ENCODE results near the gene JMJD4. TPM values are rescaled to one million over a fixed set of nuclear protein-coding genes. Genes with fewer than 3 reads are reported as not detected.

The JMJD4 gene
- total RNA-seq, 1 donor from 2014 or later: 28.3 TPM

DNA sequence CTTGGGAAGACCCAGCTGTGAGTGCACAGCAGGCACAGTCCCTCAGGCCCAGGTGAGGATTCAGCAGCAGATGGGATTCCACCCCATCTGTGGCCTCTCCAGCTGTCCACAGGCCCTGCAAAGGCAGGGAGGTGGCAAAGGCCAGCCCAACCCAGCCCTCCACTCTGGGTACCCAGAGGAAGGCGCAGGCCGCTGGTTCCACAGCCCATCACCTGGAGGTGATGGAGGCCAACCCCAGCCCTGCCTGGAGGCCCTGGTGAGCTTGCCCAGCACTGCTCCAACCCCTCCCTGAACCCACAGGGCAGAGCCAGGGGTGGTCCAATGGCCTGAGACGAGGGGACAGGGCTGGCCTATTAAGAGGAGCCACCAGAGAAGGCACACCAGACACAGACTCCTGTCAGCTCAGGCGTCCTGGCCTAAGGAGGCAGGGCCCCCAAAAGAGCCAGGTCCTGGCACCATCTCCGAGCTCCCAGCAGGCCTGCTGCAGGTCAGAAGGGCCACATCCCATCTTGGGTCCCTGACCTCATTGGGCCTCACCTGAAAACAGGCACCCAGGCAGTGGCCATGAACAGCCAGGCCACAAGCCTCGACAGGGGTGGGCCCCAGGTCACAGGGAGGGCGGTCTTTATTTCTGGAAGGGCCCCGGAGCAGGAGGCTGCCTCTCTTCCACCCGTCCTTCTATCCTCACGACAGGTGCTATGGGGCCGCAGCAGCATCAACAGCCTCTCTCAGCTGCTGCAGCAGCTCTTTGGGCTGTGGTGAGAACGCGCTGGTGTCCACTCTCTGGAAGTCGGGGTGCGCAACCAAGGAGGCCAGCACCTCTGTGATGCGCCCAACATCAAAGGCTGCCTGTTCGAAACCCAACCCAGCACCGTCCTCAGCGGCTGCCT lies 3.2 kb downstream of the JMJD4 start:
- peaks cover 9% of the 10 kb centered on the region for H3K27me3 Mint-ChIP-seq (ENCODE audit: low read depth)
- H3K9me3 Mint-ChIP-seq: no peaks in the 10 kb centered on the region
- no peak for TF ChIP-seq CTCF (conservative IDR thresholded peaks at IDR 0.05)
- DNase-seq (ENCODE audit: low read depth, low spot score): no peak
- no peaks in the 10 kb centered on the region for H3K36me3 Mint-ChIP-seq (ENCODE audit: low read depth)
- H3K4me3 Mint-ChIP-seq: peak overlapping the region; percentile 57
- peaks cover 38% of the 10 kb centered on the region for H3K4me1 Mint-ChIP-seq
- no peak overlapping the region for H3K27ac Mint-ChIP-seq (ENCODE audit: unreplicated experiment)

DNA sequence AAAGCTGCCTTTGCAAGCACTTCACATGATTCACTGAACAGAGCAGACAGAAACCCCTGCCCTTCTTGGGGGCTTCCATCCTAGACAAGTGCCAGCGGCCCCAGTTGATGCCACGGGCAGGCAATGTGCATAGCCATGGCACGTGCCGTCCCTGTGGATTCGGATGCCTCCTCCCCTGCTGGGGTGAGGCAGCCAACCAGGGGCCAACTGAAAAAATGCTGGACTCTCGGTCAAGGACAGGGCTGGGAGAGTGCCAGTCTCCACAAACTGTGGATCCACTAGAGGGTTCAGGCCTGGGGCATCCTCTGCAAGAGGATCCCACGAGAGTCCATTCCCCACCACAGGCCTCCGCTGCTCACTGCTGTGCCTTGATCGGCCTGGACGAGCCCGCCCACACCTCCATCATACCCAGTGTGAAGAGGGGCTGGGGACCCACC lies 3.8 kb downstream of the JMJD4 start:
- H3K36me3 Mint-ChIP-seq (ENCODE audit: low read depth): no peaks in the 10 kb centered on the region
- H3K4me3 Mint-ChIP-seq: peak overlapping the region; percentile 59
- no peak for DNase-seq (ENCODE audit: low read depth, low spot score)
- no peaks in the 10 kb centered on the region for H3K9me3 Mint-ChIP-seq
- H3K27me3 Mint-ChIP-seq (ENCODE audit: low read depth): peaks cover 15% of the 10 kb centered on the region
- peaks cover 38% of the 10 kb centered on the region for H3K4me1 Mint-ChIP-seq
- H3K27ac Mint-ChIP-seq (ENCODE audit: unreplicated experiment): no peak overlapping the region
- TF ChIP-seq CTCF (conservative IDR thresholded peaks at IDR 0.05): no peak

GRCh38 chr1:227730630-227731151 lies 4.4 kb downstream of the JMJD4 start:
- H3K9me3 Mint-ChIP-seq: no peaks in the 10 kb centered on the region
- peak; percentile 9 for TF ChIP-seq CTCF (conservative IDR thresholded peaks at IDR 0.05)
- H3K4me1 Mint-ChIP-seq: peaks cover 33% of the 10 kb centered on the region
- H3K36me3 Mint-ChIP-seq (ENCODE audit: low read depth): no peaks in the 10 kb centered on the region
- H3K4me3 Mint-ChIP-seq: peak overlapping the region; percentile 88
- no peak for DNase-seq (ENCODE audit: low read depth, low spot score)
- H3K27me3 Mint-ChIP-seq (ENCODE audit: low read depth): peaks cover 15% of the 10 kb centered on the region
- H3K27ac Mint-ChIP-seq (ENCODE audit: unreplicated experiment): no peak overlapping the region

GRCh38 chr1:227729881-227730629 lies 5.0 kb downstream of the JMJD4 start:
- no peak overlapping the region for H3K27ac Mint-ChIP-seq (ENCODE audit: unreplicated experiment)
- no peaks in the 10 kb centered on the region for H3K9me3 Mint-ChIP-seq
- peak; percentile 54 for DNase-seq (ENCODE audit: low read depth, low spot score)
- H3K36me3 Mint-ChIP-seq (ENCODE audit: low read depth): no peaks in the 10 kb centered on the region
- peaks cover 15% of the 10 kb centered on the region for H3K27me3 Mint-ChIP-seq (ENCODE audit: low read depth)
- peak overlapping the region; percentile 88 for H3K4me3 Mint-ChIP-seq
- peaks cover 37% of the 10 kb centered on the region for H3K4me1 Mint-ChIP-seq
- TF ChIP-seq CTCF (conservative IDR thresholded peaks at IDR 0.05): peak; percentile 69

DNA sequence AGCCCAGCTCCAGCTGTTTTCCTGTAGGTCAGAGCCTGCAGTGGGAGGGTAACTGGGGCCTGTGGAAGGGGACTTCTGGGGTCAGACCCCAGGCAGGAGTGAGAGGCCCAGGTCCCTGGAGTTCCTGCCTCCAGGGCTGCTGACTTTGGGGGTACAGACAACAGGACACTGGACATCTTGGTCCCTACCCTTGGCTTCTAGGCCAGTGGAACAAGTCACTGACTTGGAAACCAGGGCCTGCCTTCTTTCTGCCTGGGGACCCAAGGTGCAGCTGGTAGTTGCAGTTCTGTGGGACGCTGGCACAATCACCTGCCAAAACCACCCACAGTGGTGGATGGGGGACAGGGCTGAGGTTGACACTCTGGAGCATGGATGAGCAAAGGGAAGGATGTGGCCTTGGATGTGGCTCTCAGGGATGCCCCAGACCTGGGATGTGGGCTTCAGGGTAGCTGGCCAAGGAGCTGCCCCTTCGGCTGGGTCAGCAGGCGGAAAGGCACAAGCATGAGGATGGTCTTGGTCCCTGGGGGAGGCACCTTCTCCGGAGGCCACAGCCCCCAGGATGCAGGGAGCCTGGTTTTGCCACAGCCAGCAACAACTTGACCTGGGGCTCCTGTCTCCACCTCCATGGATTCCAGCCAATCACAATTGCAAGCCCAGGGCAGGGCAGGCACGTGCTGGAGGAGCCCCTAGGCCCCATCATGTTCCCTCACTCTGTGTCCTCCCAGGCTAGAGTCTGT lies 5.8 kb downstream of the JMJD4 start:
- Mint-ChIP-seq H3K36me3 (ENCODE audit: low read depth) (no peaks in the 10 kb centered on the region), H3K4me3 (peak overlapping the region; percentile 88), H3K27me3 (ENCODE audit: low read depth) (peaks cover 17% of the 10 kb centered on the region)

More for the DNA sequence above, 5.8 kb downstream of the JMJD4 start:
- peaks cover 37% of the 10 kb centered on the region for H3K4me1 Mint-ChIP-seq
- no peak for TF ChIP-seq CTCF (conservative IDR thresholded peaks at IDR 0.05)
- H3K9me3 Mint-ChIP-seq: no peaks in the 10 kb centered on the region
- H3K27ac Mint-ChIP-seq (ENCODE audit: unreplicated experiment): no peak overlapping the region
- DNase-seq (ENCODE audit: low read depth, low spot score): no peak
